Astrocyte of the cerebellum (primary cell): ENCODE measurements around the gene INSR.
"Not testable (repeated sequence)": the region's sequence is repeated elsewhere in the genome, so short reads cannot be mapped to it uniquely, and the experiment has no call there.

Experiments used
- DNase-seq: peaks from one replicate; pipeline ENCODE4 v3.0.0-alpha.2; 2011; ENCODE audit warnings: low read depth
- H3K4me3 ChIP-seq: 2 replicates; pipeline ENCODE4 v1.5.1; 2011; ENCODE audit warnings: mild to moderate bottlenecking, low read depth, low read length, moderate library complexity
- in situ Hi-C: cut with HindIII; loops from 2 replicates; pipeline ENCODE4 v1.10.0; 2017; ENCODE audit warnings: low sequenced_read_pairs
- TF ChIP-seq, protein P1 (sequence below): IDR thresholded peaks from 2 replicates; pipeline ENCODE4 v1.5.1; 2012; ENCODE audit warnings: low read length, low read depth, moderate library complexity, mild to moderate bottlenecking; ENCODE audit errors: missing control alignments

INSR gene

DNA sequence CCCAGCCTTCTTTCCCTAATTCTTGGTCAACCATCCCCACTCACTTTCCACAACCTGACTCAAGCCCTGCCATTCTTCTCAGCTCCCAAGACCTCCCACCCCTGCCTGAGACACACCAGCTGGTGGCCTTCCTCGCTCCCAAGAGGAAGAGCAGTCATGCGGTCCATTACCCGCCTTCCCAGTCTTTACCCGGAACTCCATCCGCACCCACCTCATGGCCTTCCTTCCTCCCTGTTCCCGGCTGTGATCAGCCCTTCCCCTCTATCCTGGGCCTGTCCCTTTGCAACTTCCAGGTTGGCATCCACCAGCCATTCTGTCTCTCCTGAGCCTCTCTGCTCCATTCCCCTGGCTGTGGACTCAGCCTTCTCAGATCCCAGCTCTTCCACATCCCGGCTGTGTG lies 18.6 kb upstream of the INSR start:
- TF ChIP-seq, protein P1, sequence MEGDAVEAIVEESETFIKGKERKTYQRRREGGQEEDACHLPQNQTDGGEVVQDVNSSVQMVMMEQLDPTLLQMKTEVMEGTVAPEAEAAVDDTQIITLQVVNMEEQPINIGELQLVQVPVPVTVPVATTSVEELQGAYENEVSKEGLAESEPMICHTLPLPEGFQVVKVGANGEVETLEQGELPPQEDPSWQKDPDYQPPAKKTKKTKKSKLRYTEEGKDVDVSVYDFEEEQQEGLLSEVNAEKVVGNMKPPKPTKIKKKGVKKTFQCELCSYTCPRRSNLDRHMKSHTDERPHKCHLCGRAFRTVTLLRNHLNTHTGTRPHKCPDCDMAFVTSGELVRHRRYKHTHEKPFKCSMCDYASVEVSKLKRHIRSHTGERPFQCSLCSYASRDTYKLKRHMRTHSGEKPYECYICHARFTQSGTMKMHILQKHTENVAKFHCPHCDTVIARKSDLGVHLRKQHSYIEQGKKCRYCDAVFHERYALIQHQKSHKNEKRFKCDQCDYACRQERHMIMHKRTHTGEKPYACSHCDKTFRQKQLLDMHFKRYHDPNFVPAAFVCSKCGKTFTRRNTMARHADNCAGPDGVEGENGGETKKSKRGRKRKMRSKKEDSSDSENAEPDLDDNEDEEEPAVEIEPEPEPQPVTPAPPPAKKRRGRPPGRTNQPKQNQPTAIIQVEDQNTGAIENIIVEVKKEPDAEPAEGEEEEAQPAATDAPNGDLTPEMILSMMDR = no peak
- in situ Hi-C loops = no loop called here
- DNase-seq = no peak
- no peak overlapping the region for H3K4me3 ChIP-seq

DNA sequence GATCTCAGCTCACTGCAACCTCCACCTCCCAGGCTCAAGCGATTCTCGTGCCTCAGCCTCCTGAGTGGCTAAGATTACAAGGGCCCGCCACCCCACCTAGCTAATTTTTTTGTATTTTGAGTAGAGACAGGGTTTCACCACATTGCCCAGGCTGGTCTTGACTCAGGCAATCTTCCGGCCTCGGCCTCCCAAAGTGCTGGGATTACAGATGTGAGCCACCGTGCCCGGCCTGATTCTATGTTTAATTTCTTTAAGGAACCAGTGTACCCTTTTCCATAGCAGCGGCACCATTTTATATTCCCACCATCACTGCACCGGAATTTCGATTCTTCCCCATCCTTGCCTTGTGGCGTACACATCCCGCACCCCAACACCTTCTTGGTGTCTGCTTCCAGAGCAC lies 17.7 kb upstream of the INSR start:
- TF ChIP-seq, protein P1 = no peak
- no peak for DNase-seq
- in situ Hi-C loops = no loop called here
- no peak overlapping the region for H3K4me3 ChIP-seq

DNA sequence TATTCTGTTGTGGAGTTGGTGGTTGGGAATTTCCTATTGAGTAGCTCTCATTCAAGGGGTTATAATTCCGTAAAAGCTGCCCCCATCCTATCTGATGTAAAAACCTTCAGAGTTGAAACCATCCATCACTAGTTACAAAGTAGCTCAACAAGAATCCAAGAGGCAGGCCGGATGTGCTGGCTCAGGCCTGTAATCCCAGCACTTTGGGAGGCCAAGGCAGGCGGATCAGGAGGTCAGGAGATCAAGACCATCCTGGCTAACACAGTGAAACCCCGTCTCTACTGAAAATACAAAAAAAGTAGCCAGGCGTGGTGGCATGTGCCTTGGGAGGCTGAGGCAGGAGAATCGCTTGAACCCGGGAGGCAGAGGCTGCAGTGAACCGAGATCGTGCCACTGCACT lies 14.1 kb upstream of the INSR start:
- in situ Hi-C loops, DNase-seq, H3K4me3 ChIP-seq: not testable (repeated sequence)

DNA sequence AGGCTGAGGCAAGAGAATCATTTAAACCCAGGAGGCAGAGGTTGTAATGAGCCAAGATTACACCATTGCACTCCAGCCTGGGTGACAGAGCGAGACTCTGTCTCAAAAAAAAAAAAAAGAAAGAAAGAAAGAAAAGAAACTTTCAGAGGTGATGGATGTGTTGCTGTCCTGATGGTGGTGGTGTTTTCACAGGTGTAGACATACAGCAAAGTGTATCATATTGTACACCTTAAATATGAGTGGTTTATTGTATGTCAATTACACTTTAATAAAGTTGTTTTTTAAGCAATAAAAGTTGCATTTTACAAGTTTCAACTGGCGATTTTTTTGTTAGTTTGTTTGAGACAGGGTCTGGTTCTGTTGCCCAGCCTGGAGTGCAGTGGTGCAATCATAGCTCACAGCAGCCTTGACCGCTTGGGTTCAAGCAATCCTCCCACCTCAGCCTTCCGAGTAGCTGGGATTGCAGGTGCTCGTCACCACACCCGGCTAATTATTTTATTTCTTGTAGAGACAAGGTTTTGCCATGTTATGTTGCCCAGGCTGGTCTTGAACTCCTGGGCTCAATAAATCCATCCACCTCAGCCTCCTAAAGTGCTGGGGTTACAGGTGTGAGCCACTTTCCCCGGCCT lies 13.5 kb upstream of the INSR start:
- in situ Hi-C loops = no loop called here
- TF ChIP-seq, protein P1 = no peak
- H3K4me3 ChIP-seq = no peak overlapping the region
- DNase-seq = no peak

DNA sequence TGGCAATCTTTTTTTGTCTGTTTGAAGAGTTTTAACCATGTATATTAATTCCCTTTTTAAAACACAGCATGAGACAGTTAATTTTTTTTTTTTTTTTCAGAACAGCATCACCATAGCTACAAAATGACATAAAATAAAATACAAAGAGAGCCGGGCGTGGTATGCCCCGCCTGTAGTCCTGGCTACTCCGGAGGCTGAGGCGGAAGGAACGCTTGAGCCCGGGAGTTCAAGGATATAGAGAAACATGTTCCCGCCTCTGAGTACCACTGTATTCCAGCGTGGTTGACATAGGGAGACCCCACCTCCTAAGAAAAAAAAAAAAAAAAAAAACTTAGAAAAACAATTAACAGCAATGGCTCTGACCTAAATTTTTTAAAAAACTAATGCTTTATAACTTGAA lies 10.0 kb upstream of the INSR start:
- DNase-seq = no peak
- in situ Hi-C loops = no loop called here
- H3K4me3 ChIP-seq = no peak overlapping the region
- TF ChIP-seq, protein P1 = no peak

DNA sequence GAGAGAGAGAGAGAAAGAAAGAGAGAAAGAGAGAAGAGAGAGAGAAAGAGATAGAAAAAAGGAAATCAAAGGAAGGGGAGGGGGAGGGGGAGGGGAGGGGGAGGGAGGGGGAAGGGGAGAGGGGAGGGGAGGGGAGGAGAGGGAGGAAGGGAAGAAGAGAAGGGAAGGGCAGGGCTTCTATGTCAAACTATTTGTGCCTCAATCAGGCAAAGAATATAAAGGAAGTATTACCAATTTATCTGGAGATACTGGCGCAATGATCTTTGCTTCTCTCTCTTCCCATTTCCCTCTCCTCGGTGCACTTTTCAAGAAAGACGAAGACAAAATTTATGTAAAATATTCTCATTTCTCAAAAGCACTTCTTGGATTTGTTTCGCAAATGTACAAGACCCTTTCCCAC lies 9.3 kb upstream of the INSR start:
- no peak overlapping the region for H3K4me3 ChIP-seq
- no peak for DNase-seq
- in situ Hi-C loops = no loop called here
- TF ChIP-seq, protein P1 = no peak

DNA sequence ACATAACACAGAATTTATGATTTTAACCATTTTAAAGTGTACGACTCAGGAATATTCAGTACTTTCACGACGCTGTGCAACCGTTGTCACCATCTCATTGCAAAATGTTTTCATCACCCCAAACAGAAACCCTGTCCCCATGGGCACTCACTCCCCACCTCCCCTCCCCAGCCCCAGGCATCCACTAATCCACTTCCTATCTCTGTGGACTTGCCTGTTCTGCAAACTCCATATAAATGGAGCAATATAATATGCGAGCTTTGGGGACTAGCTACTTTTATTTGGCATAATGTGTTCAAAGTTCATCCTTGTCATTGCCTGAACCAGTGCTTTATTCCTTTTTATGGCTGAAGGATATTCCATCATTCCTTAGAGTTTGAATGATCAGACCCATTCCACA lies 7.3 kb upstream of the INSR start:
- TF ChIP-seq, protein P1 = no peak
- in situ Hi-C loops = no loop called here
- DNase-seq = no peak
- H3K4me3 ChIP-seq = no peak overlapping the region
